GM19324 (cell line): ENCODE results near the gene CENPS.
"Not testable (repeated sequence)": the region's sequence is repeated elsewhere in the genome, so short reads cannot be mapped to it uniquely, and the experiment has no call there.

ENCODE experiments used
- ATAC-seq: cut with Tn5 transposase; IDR thresholded peaks from one replicate; pipeline ENCODE4 v1.9.1; 2021; ENCODE audit warnings: mild to moderate bottlenecking, moderate library complexity; ENCODE audit not compliant: unreplicated experiment, low FRiP score

Gene CENPS

DNA sequence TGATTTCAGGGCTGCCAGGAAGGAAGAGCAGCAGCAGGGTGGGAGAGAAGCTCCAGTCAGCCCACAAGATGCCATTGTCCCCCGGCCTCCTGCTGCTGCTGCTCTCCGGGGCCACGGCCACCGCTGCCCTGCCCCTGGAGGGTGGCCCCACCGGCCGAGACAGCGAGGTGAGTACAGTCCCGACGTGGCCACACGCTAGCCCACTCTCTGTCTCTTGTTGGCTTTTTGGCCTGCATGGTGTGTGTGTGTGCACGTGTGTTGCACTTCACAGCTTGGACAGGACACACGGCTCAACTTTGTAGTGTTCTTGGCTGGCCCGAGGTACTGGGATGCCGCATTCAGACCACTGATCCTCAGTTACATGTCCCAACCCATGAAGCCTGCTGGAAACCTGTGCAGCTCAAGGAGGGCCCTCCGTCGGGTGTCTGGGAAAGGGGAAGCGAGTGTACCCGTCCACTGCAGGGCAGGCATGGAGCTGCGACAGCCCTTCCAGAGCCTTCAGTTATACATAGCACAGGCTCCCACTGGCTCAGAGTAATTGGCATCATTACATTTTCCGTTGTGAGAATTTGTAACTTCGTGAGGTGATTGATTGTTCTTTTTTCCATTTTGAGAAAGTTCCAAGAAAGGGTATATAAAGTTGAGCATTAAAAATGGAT, 20.1 kb downstream of the CENPS start:
- no peak for ATAC-seq

DNA sequence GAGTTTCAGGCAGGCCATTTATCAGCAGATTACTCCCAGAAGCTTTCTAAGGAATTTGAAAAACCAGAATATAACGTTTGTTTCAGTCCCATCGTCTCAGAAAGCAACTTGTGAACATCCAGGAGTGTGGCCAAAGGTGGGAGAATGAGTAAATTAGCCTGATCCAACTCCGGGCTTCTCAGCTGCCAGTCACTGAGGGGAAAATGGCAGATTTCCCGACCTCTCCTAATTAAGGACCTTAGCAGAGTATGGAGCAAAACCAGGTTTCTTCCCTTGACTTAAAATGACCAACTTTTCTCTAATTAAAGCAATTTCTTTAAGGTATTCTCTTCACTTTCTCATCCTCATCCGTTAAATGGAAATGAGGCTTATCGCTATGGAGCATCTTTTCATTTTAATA, 20.6 kb downstream of the CENPS start:
- no peak for ATAC-seq

DNA sequence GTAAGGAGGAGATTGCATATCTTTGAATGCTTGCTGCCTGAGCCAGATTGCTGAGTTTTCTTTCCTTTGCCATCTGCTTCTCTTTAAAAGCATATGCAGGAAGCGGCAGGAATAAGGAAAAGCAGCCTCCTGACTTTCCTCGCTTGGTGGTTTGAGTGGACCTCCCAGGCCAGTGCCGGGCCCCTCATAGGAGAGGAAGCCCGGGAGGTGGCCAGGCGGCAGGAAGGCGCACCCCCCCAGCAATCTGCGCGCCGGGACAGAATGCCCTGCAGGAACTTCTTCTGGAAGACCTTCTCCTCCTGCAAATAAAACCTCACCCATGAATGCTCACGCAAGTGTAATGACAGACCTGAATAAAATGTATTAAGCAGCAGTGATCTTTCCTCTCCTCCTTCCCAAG, 21.1 kb downstream of the CENPS start:
- no peak for ATAC-seq

DNA sequence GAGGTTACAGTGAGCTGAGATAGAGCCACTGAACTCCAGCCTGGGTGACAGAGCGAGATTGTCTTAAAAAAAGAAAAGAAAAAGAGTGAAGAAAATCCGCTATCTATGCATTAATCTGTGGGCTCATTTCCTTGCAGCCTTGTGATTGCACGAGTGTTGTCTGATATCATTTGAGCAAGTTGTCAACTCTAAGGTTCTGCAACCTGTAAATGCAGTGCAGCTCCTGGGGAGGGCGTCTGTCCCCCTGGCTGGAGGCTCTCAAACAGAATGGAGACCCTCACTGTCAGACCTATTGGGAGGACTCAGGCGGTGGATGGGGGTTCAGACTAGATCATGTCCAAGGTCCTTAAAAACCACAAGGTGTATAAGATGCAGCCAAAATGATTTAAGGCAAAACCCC, 25.8 kb downstream of the CENPS start:
- no peak for ATAC-seq

DNA sequence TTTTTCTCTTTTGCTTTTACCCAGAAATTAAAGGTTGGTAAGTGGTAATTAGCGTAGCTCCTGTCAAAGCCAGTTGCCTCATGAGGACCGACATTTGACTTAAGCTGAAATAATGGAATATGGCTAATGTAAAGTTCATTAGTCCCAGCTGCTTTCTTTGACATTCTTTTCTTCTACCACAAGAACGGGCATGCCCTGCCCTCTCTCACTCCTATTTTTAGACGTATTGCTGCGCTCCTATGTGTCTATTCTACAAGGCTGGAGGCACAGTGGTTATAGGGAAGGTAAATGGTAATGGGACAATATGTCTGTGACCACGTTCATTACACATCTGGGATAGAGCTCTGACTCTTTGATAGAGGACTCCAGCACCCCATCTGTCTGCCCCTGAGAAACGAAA, 26.4 kb downstream of the CENPS start:
- ATAC-seq, result no peak

DNA sequence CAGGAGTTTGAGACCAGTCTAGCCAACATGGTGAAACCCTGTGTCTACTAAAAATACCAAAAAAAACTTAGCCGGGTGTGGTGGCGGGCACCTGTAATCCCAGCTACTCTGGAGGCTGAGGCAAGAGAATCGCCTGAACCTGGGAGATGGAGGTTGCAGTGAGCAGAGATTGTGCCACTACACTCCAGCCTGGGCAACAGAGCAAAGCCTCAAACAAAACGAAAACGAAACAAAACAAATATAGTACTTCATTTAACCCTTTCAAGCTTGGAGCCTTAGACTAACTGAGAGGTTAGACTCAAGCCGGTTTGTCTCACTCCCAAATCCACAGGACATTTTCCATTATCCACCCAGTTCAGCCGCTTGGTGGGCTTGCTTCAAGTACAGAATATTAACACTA, 27.2 kb downstream of the CENPS start:
- not testable (repeated sequence) for ATAC-seq

DNA sequence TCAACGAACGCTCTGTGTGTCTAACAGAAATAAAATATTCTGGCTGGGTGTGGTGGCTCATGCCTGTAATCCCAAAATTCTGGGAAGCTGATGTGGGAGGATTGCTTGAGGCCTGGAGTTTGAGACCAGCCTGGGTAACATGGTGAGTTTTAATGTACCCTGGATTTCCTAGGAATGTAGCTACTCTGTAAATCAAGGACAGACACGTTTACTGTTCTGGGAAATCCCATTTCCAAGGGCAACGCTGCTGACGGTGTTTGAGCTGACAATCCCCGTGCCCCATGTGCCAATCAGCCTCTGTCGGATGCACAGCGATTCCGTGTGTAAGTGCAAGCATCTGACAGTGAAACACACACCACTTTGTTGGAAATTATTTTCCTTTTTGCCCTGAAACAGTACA, 27.6 kb downstream of the CENPS start:
- ATAC-seq, result no peak

DNA sequence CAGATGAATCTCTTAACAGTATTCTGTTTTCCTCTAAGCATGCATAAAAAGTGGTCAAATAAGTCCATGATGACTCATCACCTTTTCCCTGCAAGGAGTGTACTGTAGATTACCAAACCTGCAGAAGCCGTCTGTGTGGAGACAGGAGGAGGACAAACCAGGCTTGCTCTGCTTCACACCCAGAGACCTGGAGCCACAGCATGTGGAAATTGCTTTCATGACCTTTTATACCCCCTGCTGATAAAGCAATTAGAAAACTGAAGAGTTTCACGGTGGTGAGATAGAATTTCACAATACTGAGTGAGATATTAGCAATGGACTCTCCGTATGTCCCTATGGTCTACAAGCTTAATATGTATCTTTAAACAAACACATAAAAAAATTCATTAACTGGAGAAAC, 29.0 kb downstream of the CENPS start:
- no peak for ATAC-seq

DNA sequence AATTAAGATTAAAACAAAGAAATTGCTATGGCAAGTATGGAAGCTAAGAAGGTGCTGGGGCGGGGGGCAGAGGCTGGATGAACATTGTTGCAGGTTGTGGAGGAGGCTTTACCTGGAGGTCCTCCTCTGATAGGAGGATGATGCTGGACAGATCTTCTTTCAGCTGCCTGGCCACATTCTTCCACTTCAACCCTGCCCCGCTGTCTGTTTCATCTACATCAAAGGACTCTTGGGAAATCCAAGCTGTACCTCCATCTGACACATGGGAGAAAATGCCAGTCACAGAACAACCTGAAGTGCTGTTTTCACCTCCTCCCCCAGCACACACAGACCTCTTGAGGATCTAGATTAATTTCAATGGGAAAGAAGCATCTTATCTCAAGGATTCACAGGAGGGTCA, 36.8 kb downstream of the CENPS start:
- no peak for ATAC-seq

DNA sequence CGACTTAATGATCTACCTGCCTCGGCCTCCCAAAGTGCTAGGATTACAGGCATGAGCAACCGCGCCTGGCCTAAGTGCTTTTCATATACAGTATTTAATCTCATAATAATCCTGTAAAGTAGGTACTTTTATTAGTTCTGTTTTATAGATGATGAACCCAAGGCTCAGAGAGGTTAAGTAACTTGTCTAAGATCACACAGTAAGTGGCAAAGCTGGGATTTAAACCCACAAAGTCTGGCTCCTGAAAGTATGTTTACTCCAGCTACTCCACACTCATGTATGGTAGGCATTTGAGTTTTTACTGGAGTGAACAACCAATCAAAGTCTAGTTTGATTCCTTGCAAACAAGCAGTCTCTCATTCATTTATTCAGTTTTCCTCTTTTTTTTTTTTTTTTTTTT, 39.8 kb downstream of the CENPS start:
- ATAC-seq, result no peak

DNA sequence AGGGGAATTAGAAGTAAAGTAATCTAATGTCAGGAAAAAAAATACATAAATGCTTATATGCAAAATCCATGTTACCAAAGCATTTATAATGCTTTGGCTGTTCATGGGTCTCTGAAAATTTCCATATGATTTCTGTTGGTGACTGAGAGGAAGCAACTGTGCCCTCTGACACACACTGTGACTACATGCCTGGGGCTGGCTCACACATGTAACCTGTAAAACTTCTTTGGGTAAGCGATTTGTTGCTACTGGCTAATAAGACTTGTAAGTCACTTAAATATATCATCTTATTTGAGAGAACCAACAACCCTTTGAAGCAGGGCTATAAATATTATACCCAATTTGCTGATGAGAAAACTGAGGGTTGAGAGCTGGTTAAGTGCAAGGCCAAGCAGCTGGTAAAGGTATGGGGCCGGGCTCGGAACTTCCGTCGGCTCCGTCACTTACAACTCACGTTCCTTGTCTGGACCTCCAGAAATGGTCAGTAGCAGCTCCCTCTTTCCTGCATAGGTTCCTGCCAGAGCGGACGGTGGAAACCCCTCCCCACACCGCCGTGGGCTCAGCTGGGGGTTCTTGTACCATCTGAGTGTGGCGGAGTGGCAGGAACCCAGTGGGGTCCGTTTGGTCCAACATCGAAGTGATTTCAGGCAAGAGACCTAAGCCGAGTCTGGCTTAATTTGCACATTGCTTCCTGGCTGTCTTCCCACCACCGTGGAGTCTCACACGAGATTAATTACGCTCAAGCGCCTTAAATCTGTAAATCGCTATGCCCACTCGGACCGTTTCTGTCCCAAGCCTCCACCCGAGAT, 41.4 kb downstream of the CENPS start:
- no peak for ATAC-seq

DNA sequence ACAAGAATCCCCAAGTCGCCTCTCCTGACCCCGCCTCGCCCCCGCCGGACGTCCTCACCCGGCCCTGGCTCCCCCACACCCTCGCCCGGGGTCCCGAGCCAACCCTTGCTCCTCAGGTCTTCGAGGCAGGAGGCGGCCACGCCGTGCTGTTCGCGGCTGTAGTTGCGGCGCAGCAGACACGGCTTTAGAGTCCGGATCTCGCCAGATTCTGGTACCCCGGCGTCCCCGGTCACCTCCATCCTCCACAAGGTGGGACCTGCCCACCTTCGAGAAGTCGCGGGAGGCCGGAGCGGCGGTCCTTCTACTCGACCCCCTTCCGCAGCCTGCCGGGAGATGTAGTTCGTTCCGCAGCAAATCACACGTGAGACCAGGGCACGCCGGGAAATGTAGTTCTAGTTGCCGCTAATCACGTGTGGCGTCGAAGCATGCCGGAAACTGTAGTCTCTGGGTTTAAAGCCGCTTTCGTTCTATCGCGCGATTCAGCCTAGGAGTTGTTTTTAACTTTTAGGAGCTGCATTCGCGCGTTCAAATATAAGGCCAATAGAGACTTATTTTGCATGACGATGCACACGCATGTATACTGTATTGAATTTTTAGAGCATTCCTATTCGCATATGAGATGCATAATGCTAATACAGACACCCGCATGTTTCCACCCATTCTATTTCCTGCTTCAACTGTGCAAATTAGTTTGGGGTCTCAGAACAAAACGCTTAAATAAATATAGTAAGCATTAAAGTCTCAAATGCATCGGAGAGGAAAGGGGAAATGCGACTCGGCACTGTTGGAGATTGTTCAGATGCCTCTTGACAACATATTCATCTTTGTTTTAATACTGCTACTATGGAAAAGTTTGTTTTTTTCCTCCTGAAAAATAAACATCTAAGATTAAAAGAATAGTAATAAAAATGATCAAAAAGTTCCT, 42.2 kb downstream of the CENPS start, which contains the start of gene DFFA:
TSS of gene DFFA (minus strand) at position 310 of the 925 bp plus-strand sequence. CDS start at position 239, 71 bp downstream.
- peak; percentile 83 for ATAC-seq

DNA sequence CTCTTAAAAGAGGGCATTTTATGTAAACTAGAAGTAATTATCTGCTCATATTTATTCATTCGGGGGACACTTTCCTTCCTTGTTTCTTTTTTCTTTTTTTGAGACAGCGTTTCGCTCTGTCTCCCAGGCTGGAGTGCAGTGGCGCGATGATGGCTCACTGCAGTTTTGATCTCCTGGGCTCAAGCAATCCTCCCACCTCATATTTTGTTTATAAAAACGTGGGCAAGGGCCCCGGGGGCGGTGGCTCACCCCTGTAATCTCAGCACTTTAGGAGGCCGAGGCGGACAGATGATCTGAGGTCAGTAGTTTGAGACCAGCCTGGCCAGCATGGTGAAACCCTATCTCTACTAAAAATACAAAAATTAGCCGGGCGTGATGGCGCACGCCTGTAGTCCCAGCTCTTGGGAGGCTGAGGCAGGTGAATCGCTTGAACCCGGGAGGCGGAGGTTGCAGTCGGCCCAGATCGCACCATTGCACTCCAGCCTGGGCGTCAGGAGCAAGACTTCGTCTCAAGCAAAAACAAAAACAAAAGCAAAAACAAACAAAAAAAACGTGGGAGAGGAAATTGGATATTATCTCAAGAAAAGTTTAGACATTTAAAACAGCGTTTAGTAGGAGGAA, 43.0 kb downstream of the CENPS start:
- no peak for ATAC-seq

DNA sequence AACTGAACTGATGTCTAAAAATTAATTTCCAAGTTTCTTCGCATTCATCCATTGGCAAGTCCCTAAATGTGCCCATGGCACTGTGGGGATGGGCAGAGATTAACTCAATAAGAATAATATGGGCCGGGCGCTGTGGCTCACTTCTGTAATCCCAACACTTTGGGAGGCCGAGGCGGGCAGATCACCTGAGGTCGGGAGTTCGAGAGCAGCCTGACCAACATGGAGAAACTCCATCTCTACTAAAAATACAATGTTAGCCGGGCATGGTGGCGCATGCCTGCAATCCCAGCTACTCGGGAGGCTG, 44.0 kb downstream of the CENPS start:
- not testable (repeated sequence) for ATAC-seq

DNA sequence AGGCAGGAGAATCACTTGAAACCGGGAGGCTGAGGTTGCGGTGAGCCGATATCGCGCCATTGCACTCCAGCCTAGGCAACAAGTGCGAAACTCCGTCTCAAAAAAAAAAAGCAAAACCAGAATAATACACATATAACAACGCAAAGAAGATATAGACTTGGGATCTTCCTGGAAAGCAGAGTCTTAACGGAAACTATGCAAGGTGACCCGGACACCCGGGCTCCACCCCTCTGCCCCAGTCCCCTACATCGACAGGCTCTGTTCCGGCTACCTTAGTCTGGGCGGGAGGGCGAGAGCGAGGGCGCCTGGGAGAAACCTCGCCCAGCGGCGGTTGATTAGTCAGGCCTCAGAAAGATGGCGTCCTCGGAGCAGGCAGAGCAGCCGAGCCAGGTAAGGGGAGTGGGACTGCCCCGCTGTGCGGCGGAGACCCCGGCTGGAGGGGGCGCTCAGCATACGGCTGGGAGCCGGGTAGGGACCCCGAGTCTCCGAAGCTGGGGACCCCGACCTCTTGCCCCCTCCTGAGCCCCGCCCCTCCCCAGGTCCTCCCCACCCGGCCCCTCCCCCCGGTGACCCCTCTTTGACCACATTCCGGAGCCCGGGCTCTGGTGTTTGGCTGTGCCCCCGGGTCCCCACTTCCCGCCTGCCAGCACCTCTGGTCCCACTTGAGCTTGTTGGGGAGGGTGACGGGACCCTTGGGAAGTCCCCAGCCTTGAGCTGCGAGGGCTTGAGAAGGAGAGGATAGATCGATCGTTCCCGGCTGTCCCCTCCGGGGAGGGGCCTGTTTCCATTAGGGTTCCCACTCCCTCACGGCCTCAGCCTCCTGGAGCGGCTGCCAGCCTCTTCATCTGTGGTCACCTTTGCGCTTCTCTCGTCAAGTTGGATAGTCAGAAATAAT, 44.6 kb downstream of the CENPS start, which contains the start of gene PEX14:
TSS of gene PEX14 (plus strand) at position 338 of the 895 bp plus-strand sequence. CDS start at position 355, 17 bp downstream.
- ATAC-seq, result peak; percentile 47

DNA sequence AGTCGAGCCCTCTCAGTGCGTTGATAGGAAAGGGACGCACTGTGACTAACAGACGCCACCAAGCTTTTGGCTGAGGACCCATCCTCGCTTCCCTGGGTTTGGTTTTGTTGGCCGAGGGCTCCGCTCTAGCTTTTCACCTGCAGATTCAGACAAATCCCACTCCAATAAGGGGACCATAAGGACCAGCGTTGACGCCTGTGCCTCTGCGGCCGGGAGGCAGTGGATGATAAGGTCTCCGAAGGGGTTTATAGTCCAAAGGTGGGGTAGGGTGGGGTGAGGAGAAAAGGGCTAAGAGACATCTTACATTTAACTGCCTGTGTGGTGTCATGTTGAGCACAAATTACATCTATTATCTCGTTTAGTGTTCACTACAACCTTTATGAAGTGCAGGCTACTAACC, 45.3 kb downstream of the CENPS start:
- ATAC-seq, result no peak

DNA sequence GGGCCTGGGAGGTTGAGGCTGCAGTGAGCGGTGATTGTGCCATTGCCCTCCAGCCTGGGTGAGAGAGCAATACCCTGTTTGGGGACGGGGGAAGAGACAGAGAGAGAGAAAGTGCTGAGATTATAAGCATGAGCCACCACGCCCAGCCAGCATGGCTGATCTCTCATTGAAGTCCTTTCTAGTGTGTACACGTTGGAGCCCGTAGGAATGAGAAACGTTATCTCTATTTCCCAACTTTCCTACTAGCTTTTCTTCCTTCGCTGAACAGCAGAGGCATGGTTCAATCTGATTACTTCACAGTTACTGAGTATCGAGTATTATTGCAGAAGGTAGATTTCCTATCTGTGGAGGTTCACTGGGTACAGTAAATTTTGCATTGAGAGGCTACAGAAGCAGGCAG, 49.1 kb downstream of the CENPS start:
- no peak for ATAC-seq

DNA sequence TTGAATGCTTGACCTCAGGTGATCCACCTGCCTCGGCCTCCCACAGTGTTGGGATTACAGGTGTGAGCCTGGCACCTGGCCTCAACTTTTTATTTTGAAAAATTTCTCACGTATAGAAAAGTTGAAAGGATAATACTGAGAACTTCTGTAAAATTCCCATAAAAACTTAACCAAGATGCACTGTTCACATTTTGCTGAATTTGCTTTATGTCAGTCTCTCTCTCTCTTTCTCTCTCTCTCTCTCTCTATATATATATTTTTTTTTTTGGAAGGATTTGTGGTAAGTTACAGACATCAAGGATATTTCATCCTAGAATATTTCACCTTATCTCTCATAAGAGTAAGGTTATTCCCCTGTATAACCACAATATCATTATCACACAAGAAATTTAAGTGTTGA, 50.4 kb downstream of the CENPS start:
- ATAC-seq, result no peak

DNA sequence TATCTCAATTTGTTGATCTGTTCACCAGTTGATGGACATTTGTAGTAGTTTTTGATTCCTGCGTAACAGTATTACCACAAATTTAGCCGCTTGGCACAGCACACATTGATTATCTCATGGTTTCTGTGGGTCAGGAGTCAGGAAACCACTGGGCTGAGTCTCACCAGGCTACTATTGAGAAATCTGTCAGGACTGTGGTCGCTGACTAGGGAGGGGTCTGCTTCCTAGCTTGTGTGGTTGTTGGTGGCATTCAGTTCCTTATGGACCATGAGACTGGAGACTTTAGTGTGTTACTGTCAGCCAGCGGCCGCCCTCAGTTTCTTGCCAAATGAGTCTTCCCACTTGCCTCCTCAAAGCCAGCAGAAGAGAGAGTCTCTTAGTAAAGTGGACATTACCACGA, 54.3 kb downstream of the CENPS start:
- no peak for ATAC-seq
